ENCODE data around the gene ZNF181. TPM values are rescaled to one million over a fixed set of nuclear protein-coding genes. Genes with fewer than 3 reads are reported as not detected.

The ZNF181 gene
- total RNA-seq, 1 experiment from 2014 or later, result 8.2 TPM

GRCh38 chr19:34715357-34715756, 18.7 kb upstream of the ZNF181 start:
- Histone ChIP-seq H4K20me1 (ENCODE audit: control insufficient read depth, insufficient read depth, insufficient read length) (no peaks in the 10 kb centered on the region), H2BK5ac (ENCODE audit: insufficient read length, low read length) (no peak overlapping the region), H3K23me2 (ENCODE audit: insufficient read length, low read depth, low read length, poor library complexity, severe bottlenecking) (no peaks in the 10 kb centered on the region), H2BK15ac (ENCODE audit: low read depth, low read length) (no peak overlapping the region), H3K4me1 (ENCODE audit: insufficient read depth, low read length) (no peaks in the 10 kb centered on the region), H2AK5ac (ENCODE audit: insufficient read length, low read length) (no peak overlapping the region), H4K5ac (ENCODE audit: insufficient read length, low read depth, low read length) (no peak overlapping the region), H3K27ac (ENCODE audit: insufficient read length, low read depth, low read length) (no peak overlapping the region), H3K4me2 (ENCODE audit: insufficient read depth, insufficient read length, low read length) (no peak overlapping the region), H3T11ph (ENCODE audit: low read length) (no peak overlapping the region), H2BK12ac (ENCODE audit: insufficient read length, low read depth, low read length) (no peak overlapping the region), H4K8ac (replicated peaks; ENCODE audit: insufficient read length, low read depth, low read length) (no peak overlapping the region), H3K4ac (ENCODE audit: low read depth, low read length) (no peak overlapping the region), H3K9me3 (ENCODE audit: control insufficient read depth, low read depth, low read length) (peaks cover 16% of the 10 kb centered on the region), H3K18ac (ENCODE audit: insufficient read length, low read depth, low read length) (no peak overlapping the region), H3K14ac (ENCODE audit: insufficient read depth, low read length) (no peak overlapping the region), H2BK20ac (ENCODE audit: low read depth, low read length, poor library complexity, severe bottlenecking) (no peak overlapping the region), H3K56ac (ENCODE audit: insufficient read length, low read depth, low read length) (no peak overlapping the region), H3K79me1 (ENCODE audit: insufficient read depth, low read depth, low read length, poor library complexity, severe bottlenecking) (no peaks in the 10 kb centered on the region), H2AFZ (ENCODE audit: low read length) (no peak overlapping the region), H3K23ac (ENCODE audit: insufficient read length, low read depth, low read length) (no peak overlapping the region), H2BK120ac (ENCODE audit: low read depth, low read length, poor library complexity, severe bottlenecking) (no peak overlapping the region), H3K79me2 (ENCODE audit: insufficient read depth, low read length) (no peaks in the 10 kb centered on the region), H4K91ac (ENCODE audit: insufficient read length, low read depth, low read length) (no peak overlapping the region), H3K9ac (ENCODE audit: extremely low read depth, insufficient read length, low read length) (no peak overlapping the region), H3K27me3 (ENCODE audit: insufficient read depth, low read length) (no peaks in the 10 kb centered on the region)
- Mint-ChIP-seq H3K4me1 (peaks cover 5 to 8% of the 10 kb centered on the region in 2 experiments; a peak in 3 of 4 replicates), H3K27me3 (ENCODE audit: low read depth) (peaks cover 22% of the 10 kb centered on the region), H3K4me3 (no peak overlapping the region), H3K9me3 (peaks cover 80 to 85% of the 10 kb centered on the region in 2 experiments), H3K27ac (no peak overlapping the region), H3K36me3 (ENCODE audit: insufficient read depth in 1 of 3, low read depth in 3 of 3) (peaks cover 9 to 11% (median 9%) of the 10 kb centered on the region in 3 experiments)
- DNase-seq, result no peak
- no peak for TF ChIP-seq CTCF (conservative IDR thresholded peaks at IDR 0.05)
